Vagina (tissue), 2 donors: ENCODE measurements around the gene DNM2. TPM values are rescaled to one million over a fixed set of nuclear protein-coding genes. Genes with fewer than 3 reads are reported as not detected.
A peak's percentile ranks its signal among the peaks of the same experiment; 100 is the strongest.

Source experiments
- DNase-seq, 2 donors: peaks; one replicate each; pipeline ENCODE4 v3.0.0-alpha.2; 2017; ENCODE audit errors: extremely low spot score in 2 of 2
- H3K27ac ChIP-seq: fragments of 200-600 bp; sonication (generic); one replicate; pipeline ENCODE4 v1.5.1; 2019
- H3K27me3 ChIP-seq: fragments of 200-600 bp; sonication (generic); one replicate; pipeline ENCODE4 v1.5.1; 2019
- H3K36me3 ChIP-seq, 2 donors: fragments of 200-600 bp; sonication (generic); one replicate each; pipeline ENCODE4 v1.5.1; 2017 to 2019
- H3K4me1 ChIP-seq: fragments of 200-600 bp; sonication (generic); one replicate; pipeline ENCODE4 v1.5.1; 2019
- H3K4me3 ChIP-seq, 2 donors: fragments of 200-600 bp; sonication (generic); 1 replicate in 1 of 2; 2 replicates in 1 of 2; pipeline ENCODE4 v1.5.1; 2016 to 2019
- H3K9me3 ChIP-seq: fragments of 200-600 bp; sonication (generic); one replicate; pipeline ENCODE4 v1.5.1; 2019
- POLR2A ChIP-seq, 2 donors: fragments of 450-650 bp; IDR thresholded peaks; one replicate each; pipeline ENCODE4 v1.6.1; 2017; ENCODE audit warnings: antibody characterized with exemption in 2 of 2, mild to moderate bottlenecking in 2 of 2, moderate library complexity in 2 of 2
- POLR2AphosphoS5 ChIP-seq, 2 donors: sonication (generic); formaldehyde crosslinking; IDR thresholded peaks; one replicate each; pipeline ENCODE4 v1.9.0; 2017; ENCODE audit warnings: antibody characterized with exemption in 2 of 2, mild to moderate bottlenecking in 2 of 2, low read depth in 1 of 2; ENCODE audit not compliant: insufficient read depth in 1 of 2
- intact Hi-C: fragments of 100-400 bp; cut with DNase I; formaldehyde crosslinking; loops from one replicate; pipeline ENCODE4 v1.15.1; 2023
- total RNA-seq: library from RNA; depleted of rRNA; stranded (reverse); fragments of >200 nt; gene quantifications from one replicate; pipeline ENCODE4 v1.2.3, GENCODE V29; 2016
- TF ChIP-seq, protein P1 (sequence below), 3 experiments: fragments of 450-650 bp in 2 of 3; fragments of 200-600 bp in 1 of 3; sonication (generic) in 1 of 3; IDR thresholded peaks; one replicate each; pipeline ENCODE4 v1.5.1; 2017 to 2019; ENCODE audit warnings: antibody characterized with exemption in 3 of 3, mild to moderate bottlenecking in 2 of 3, moderate library complexity in 2 of 3

The DNM2 gene
- total RNA-seq, 1 donor from 2014 or later = 128 TPM

DNA sequence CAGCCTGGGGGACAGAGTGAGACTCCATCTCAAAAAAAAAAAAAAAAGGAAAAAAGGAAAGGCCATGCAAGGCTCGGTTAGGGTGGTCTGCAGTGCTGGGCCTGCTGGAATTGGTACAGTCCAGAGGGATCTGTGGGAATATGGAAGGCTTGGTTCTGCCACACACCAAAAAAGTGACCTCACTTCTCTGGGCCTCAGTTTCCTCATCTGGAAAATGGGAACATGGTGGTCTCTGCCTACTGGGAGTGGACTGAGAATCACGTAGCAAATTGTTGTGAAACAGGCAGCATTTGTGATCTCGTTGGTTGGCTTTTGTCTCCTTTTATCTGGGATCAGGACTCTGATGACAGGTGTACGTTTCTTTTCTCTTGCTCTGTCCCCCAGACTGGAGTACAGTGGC is 7.5 kb downstream of the DNM2 start:
- H3K27ac ChIP-seq = peak overlapping the region; percentile 65

DNA sequence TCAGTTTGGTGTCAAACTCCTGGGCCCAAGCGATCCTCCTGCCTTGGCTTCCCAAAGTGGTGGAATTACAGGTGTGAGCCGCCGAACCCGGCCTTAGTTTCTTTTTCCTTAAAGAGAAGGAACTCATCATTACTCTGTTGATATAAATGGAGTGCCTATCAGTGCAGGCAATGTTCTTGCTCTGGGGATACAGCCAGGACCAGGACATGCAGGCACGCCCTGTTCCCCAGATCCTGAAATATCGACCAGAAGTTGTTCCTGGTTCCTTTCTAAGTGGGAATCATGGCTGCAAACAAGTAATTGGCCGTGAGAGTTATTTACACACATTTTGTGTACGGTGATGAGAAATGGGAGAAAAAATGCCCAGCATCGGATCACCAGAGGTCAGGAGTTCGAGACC is 8.4 kb downstream of the DNM2 start:
- Histone ChIP-seq H3K27ac (no peak overlapping the region), H3K36me3 (no peaks in the 10 kb centered on the region), H3K4me1 (peaks cover 59% of the 10 kb centered on the region), H3K4me3 (no peak overlapping the region), H3K9me3 (no peaks in the 10 kb centered on the region), H3K27me3 (no peaks in the 10 kb centered on the region)
- TF ChIP-seq POLR2AphosphoS5 (IDR thresholded peaks at IDR 0.05; ENCODE audit: insufficient read depth in 1 of 2, low read depth in 1 of 2) = no peak
- TF ChIP-seq POLR2A (IDR thresholded peaks at IDR 0.05) = no peak
- TF ChIP-seq, protein P1, sequence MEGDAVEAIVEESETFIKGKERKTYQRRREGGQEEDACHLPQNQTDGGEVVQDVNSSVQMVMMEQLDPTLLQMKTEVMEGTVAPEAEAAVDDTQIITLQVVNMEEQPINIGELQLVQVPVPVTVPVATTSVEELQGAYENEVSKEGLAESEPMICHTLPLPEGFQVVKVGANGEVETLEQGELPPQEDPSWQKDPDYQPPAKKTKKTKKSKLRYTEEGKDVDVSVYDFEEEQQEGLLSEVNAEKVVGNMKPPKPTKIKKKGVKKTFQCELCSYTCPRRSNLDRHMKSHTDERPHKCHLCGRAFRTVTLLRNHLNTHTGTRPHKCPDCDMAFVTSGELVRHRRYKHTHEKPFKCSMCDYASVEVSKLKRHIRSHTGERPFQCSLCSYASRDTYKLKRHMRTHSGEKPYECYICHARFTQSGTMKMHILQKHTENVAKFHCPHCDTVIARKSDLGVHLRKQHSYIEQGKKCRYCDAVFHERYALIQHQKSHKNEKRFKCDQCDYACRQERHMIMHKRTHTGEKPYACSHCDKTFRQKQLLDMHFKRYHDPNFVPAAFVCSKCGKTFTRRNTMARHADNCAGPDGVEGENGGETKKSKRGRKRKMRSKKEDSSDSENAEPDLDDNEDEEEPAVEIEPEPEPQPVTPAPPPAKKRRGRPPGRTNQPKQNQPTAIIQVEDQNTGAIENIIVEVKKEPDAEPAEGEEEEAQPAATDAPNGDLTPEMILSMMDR (IDR thresholded peaks at IDR 0.05) = no peak
- intact Hi-C loops = no loop called here
- no peak for DNase-seq

More for the DNA sequence above, 7.5 kb downstream of the DNM2 start:
- peaks cover 58% of the 10 kb centered on the region for H3K4me1 ChIP-seq
- no peak overlapping the region for H3K4me3 ChIP-seq
- intact Hi-C loops = no loop called here
- H3K27me3 ChIP-seq = no peaks in the 10 kb centered on the region
- TF ChIP-seq, protein P1 (IDR thresholded peaks at IDR 0.05) = no peak
- TF ChIP-seq POLR2A (IDR thresholded peaks at IDR 0.05) = no peak
- TF ChIP-seq POLR2AphosphoS5 (IDR thresholded peaks at IDR 0.05; ENCODE audit: insufficient read depth in 1 of 2, low read depth in 1 of 2) = no peak
- no peaks in the 10 kb centered on the region for H3K9me3 ChIP-seq
- H3K36me3 ChIP-seq = no peaks in the 10 kb centered on the region
- no peak for DNase-seq

DNA sequence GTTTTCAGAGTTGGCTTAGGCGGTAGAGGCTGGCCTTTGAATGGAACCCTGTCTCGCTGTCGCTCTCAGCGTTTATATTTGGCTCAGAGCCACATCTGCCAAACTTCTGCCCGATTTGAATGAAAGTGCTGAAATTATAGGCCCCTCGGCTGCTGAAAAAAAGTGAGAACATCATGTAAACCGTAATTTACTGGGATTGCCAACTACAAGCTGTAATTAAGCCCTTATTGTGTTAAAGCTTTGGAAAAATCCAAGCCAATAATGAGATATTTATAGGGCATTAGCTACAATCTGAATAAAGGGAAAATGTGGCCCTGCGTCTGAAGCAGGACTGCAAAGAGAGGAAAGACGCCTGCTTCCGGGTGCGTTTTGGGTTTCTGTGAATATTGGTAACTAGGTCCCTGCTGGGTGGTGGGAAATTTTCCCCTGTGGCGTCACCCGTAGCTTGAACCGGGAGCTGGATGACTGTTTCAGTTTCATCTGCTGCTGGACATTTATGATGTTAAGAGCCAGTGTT is 9.9 kb downstream of the DNM2 start:
- no peak overlapping the region for H3K27ac ChIP-seq

DNA sequence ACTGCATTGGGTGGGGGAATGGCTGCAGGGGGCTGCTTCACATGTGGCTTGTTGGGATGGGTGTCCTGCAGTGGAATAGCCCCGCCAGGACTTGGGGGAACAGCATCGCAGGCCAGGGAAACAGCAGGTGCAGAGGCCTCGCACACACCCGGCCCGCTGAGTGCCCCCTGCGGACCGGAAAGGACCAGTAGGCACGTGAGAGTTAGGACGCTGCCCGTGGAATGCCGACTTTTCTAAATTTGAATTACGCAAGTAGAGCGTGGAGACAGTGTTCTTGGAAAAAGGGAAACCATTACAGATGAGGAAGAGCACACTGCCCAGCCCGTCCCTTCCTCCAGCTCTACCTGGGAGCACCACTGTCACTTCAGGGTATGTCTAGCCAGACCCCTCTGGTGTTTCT is 11.5 kb downstream of the DNM2 start:
- H3K27ac ChIP-seq = no peak overlapping the region
- H3K27me3 ChIP-seq = no peaks in the 10 kb centered on the region
- TF ChIP-seq POLR2AphosphoS5 (IDR thresholded peaks at IDR 0.05; ENCODE audit: insufficient read depth in 1 of 2, low read depth in 1 of 2) = peak in 1 of 2 donors; percentile 14
- TF ChIP-seq, protein P1 (IDR thresholded peaks at IDR 0.05) = no peak
- TF ChIP-seq POLR2A (IDR thresholded peaks at IDR 0.05) = no peak
- no peaks in the 10 kb centered on the region for H3K36me3 ChIP-seq
- intact Hi-C loops = no loop called here
- no peak for DNase-seq
- H3K4me3 ChIP-seq = no peak overlapping the region
- H3K9me3 ChIP-seq = no peaks in the 10 kb centered on the region
- H3K4me1 ChIP-seq = peaks cover 45% of the 10 kb centered on the region

More for the DNA sequence above, 9.9 kb downstream of the DNM2 start:
- H3K4me1 ChIP-seq = peaks cover 49% of the 10 kb centered on the region
- no peaks in the 10 kb centered on the region for H3K9me3 ChIP-seq
- no peaks in the 10 kb centered on the region for H3K27me3 ChIP-seq
- H3K4me3 ChIP-seq = no peak overlapping the region
- no peaks in the 10 kb centered on the region for H3K36me3 ChIP-seq
- intact Hi-C loops = no loop called here
- no peak for TF ChIP-seq POLR2A (IDR thresholded peaks at IDR 0.05)
- TF ChIP-seq, protein P1 (IDR thresholded peaks at IDR 0.05) = no peak
- no peak for TF ChIP-seq POLR2AphosphoS5 (IDR thresholded peaks at IDR 0.05; ENCODE audit: insufficient read depth in 1 of 2, low read depth in 1 of 2)
- no peak for DNase-seq

DNA sequence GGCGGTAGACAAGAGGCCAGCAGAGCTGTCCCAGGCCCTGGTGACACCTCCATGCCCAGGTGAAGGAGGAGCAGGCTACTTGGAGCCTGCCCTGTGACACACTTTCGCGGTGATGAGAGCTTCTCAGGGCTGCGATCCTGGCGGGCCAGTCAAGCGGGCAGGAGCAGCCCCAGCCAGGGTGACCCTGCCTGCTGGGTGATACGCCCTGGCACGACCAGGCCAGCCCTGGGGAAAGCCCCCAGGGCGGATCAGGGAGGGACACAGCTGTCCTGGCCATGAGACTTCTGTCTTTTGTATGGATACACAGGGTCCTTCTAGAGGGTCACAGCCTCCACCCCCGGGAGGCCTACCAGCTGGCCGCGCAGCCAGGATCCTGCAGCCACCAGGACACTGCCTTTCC is 13.1 kb downstream of the DNM2 start:
- Histone ChIP-seq H3K27me3 (no peaks in the 10 kb centered on the region), H3K4me3 (no peak overlapping the region), H3K27ac (peak overlapping the region; percentile 20), H3K9me3 (no peaks in the 10 kb centered on the region), H3K4me1 (peaks cover 30% of the 10 kb centered on the region), H3K36me3 (no peaks in the 10 kb centered on the region)
- intact Hi-C loops = no loop called here
- TF ChIP-seq POLR2A (IDR thresholded peaks at IDR 0.05) (no peak), POLR2AphosphoS5 (IDR thresholded peaks at IDR 0.05; ENCODE audit: insufficient read depth in 1 of 2, low read depth in 1 of 2) (no peak)
- TF ChIP-seq, protein P1 (IDR thresholded peaks at IDR 0.05) = no peak
- DNase-seq = no peak
